ENCODE results near the gene NRBF2. TPM values are rescaled to one million over a fixed set of nuclear protein-coding genes. Genes with fewer than 3 reads are reported as not detected.

The NRBF2 gene
- total RNA-seq, 2 experiments from 2014 or later: 21.3 to 26.9 TPM

- ChIA-PET POLR2A (interaction anchor here (0.9 kb wide), 1 partner anchor 30 kb away, joined by 3 read pairs; no protein-coding TSS in a partner anchor), CTCF (interaction anchor here (1.2 to 1.3 kb wide), 3 partner anchors 63 to 548 kb away, joined by 3 to 4 read pairs (median 4); no protein-coding TSS in a partner anchor)
- DNase-seq: no peak
- Mint-ChIP-seq H3K4me1 (peaks cover 69% of the 10 kb centered on the region), H3K36me3 (ENCODE audit: low read depth) (peaks cover 77% of the 10 kb centered on the region), H3K27ac (peak overlapping the region; percentile 94), H3K27me3 (no peaks in the 10 kb centered on the region), H3K4me3 (peak overlapping the region; percentile 6), H3K9me3 (peaks cover 6% of the 10 kb centered on the region)
Measured at GRCh38 chr10:63173468-63174232, 40.5 kb downstream of the NRBF2 start.

GRCh38 chr10:63175534-63175933, 42.4 kb downstream of the NRBF2 start:
- H3K27ac Mint-ChIP-seq: no peak overlapping the region
- no peak overlapping the region for H3K4me3 Mint-ChIP-seq
- peaks cover 53% of the 10 kb centered on the region for H3K4me1 Mint-ChIP-seq
- peaks cover 71% of the 10 kb centered on the region for H3K36me3 Mint-ChIP-seq (ENCODE audit: low read depth)
- no peaks in the 10 kb centered on the region for H3K27me3 Mint-ChIP-seq
- DNase-seq: no peak
- peaks cover 6% of the 10 kb centered on the region for H3K9me3 Mint-ChIP-seq
- CTCF ChIA-PET: interaction anchor here (1.4 kb wide), 1 partner anchor 9 kb away, joined by 5 read pairs; no protein-coding TSS in a partner anchor
- POLR2A ChIA-PET: no interaction called here

- DNase-seq: no peak
- ChIA-PET POLR2A (no interaction called here), CTCF (interaction anchor here (1.0 kb wide), 1 partner anchor 12 kb away, joined by 3 read pairs; no protein-coding TSS in a partner anchor)
- Mint-ChIP-seq H3K36me3 (ENCODE audit: low read depth) (peaks cover 50% of the 10 kb centered on the region), H3K27me3 (no peaks in the 10 kb centered on the region), H3K27ac (no peak overlapping the region), H3K9me3 (no peaks in the 10 kb centered on the region), H3K4me3 (no peak overlapping the region), H3K4me1 (no peaks in the 10 kb centered on the region)
Measured at GRCh38 chr10:63192826-63193225, 59.7 kb downstream of the NRBF2 start.

DNA sequence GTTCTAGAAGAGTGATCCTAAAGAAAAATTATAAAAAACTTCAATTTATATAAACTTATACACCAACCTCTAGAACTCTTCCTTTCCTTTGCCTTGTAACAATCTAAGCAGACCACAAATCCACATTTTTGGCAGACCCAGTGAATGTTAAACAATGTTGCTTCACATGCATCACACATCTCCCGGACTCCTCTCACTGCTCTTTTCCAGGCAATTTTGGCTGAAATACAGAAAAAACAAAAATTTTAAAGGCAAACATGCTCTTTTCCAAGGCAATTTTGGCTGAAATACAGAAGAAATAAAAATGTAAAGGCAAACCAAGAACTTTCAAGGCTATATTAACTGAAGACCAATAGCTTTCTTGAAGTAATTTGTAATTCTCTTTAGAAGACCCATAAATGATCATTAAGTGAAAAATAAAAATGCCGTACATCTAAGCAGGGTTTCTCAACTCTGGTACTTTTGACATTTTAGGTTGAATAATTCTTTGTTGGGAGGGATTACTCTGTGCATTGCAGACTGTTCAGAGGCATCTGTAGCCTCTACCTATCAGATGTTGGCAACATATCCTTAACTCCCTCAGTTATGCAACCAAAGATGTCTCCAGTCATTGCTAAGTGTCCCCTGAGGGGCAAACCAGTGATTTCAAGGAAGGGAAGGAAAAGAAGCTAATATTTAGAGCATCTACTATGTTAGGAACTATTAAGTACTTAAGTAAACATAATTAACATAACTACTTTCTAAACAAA, 64.4 kb downstream of the NRBF2 start:
- Mint-ChIP-seq H3K27me3 (no peaks in the 10 kb centered on the region), H3K27ac (no peak overlapping the region), H3K36me3 (ENCODE audit: low read depth) (peaks cover 49% of the 10 kb centered on the region), H3K9me3 (no peaks in the 10 kb centered on the region), H3K4me1 (peaks cover 3% of the 10 kb centered on the region), H3K4me3 (no peak overlapping the region)
- POLR2A ChIA-PET: no interaction called here
- no peak for DNase-seq
- CTCF ChIA-PET: interaction anchor here (0.8 to 1.1 kb wide), 2 partner anchors 9 to 39 kb away, joined by 3 to 4 read pairs; no protein-coding TSS in a partner anchor

- H3K36me3 Mint-ChIP-seq (ENCODE audit: low read depth): peaks cover 39% of the 10 kb centered on the region
- POLR2A ChIA-PET: no interaction called here
- CTCF ChIA-PET: interaction anchor here (0.5 to 1.8 kb wide), 3 partner anchors 10 to 210 kb away, joined by 3 to 4 read pairs (median 4); no protein-coding TSS in a partner anchor
Measured at GRCh38 chr10:63199716-63200115, 66.6 kb downstream of the NRBF2 start.

DNA sequence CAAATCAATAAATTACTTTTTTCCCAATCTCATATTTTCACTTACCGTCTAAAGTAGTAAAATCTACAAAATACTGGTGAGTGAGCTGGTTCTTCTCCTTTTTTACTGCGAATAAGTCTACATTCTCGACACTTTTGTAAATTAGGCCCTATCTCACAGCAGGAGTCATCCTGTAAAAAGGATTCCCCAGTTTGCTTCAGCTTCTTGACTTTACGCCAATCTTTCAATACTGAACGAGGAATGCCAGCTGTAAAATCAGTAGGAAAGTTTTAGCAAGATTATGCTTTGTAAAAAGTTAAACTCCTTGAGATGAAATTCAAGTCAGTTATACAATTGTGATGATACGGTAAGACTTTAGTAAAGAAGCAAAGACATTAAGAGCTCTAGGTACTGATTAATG, 67.3 kb downstream of the NRBF2 start:
- peaks cover 39% of the 10 kb centered on the region for H3K36me3 Mint-ChIP-seq (ENCODE audit: low read depth)
- CTCF ChIA-PET: interaction anchor here (0.5 to 1.8 kb wide), 3 partner anchors 9 to 211 kb away, joined by 3 to 4 read pairs (median 4); no protein-coding TSS in a partner anchor

More at GRCh38 chr10:63199716-63200115, 66.6 kb downstream of the NRBF2 start:
- Mint-ChIP-seq H3K4me3 (no peak overlapping the region), H3K27ac (no peak overlapping the region), H3K4me1 (peaks cover 11% of the 10 kb centered on the region), H3K27me3 (no peaks in the 10 kb centered on the region), H3K9me3 (no peaks in the 10 kb centered on the region)
- DNase-seq: no peak

DNA sequence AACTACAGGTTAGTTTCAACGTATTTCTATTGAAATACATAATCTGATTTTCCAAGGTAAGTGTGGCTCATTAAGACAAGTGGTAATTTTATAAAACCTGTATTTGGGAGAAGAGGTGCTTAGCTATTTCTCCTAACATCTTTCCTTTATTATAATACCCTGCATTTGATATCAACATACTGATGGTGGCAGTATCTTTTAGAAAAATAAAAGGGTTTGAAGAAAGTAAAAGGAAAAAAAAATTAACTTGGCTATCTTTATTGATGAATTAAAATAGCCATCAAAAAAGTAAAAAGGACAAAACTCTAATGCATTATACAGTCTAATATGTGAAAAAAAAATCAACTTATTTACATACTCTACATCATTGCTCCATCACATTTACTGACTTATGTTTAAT, 68.0 kb downstream of the NRBF2 start:
- DNase-seq: no peak
- H3K27ac Mint-ChIP-seq: no peak overlapping the region
- H3K4me1 Mint-ChIP-seq: peaks cover 25% of the 10 kb centered on the region
- CTCF ChIA-PET: interaction anchor here (1.3 kb wide), 1 partner anchor 23 kb away, joined by 3 read pairs; no protein-coding TSS in a partner anchor
- POLR2A ChIA-PET: interaction anchor here (0.7 kb wide), 1 partner anchor 429 kb away, joined by 3 read pairs; no protein-coding TSS in a partner anchor
- no peaks in the 10 kb centered on the region for H3K9me3 Mint-ChIP-seq
- no peaks in the 10 kb centered on the region for H3K27me3 Mint-ChIP-seq
- no peak overlapping the region for H3K4me3 Mint-ChIP-seq
- peaks cover 36% of the 10 kb centered on the region for H3K36me3 Mint-ChIP-seq (ENCODE audit: low read depth)

More for the DNA sequence above, 67.3 kb downstream of the NRBF2 start:
- H3K27me3 Mint-ChIP-seq: no peaks in the 10 kb centered on the region
- no peak for DNase-seq
- peaks cover 19% of the 10 kb centered on the region for H3K4me1 Mint-ChIP-seq
- H3K27ac Mint-ChIP-seq: no peak overlapping the region
- no peaks in the 10 kb centered on the region for H3K9me3 Mint-ChIP-seq
- POLR2A ChIA-PET: interaction anchor here (0.7 kb wide), 1 partner anchor 429 kb away, joined by 3 read pairs; no protein-coding TSS in a partner anchor
- H3K4me3 Mint-ChIP-seq: no peak overlapping the region
